ENCODE results near the gene ZBTB16.

Gene ZBTB16

DNA sequence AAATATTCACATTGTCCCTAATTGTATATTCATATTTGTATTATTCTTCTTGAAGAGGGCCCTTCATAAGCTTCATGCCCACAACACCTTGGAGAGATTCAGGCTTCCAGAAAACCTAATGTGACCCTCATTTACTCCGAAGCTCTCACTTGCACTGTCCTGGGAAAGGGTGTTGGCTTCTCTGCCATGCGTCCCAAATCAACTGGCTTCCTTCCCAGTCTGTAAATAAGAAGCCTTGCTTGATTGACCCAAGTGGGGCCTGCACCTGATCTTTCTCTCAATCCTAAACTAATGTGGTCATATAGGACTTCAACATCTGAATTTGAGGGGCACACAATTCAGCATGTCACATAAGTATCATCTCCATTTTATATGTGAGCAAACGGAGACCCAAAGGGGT, 40.5 kb upstream of the ZBTB16 start:
- H3K27me3 ChIP-seq (replicated peaks; ENCODE audit: insufficient read depth, low read length) = no peaks in the 10 kb centered on the region
- H3K4me2 ChIP-seq (ENCODE audit: low read depth, low read length) = no peak overlapping the region
- no peaks in the 10 kb centered on the region for H3K36me3 ChIP-seq (replicated peaks; ENCODE audit: insufficient read depth, low read length)
- H3K4me1 ChIP-seq (ENCODE audit: low read length) = no peaks in the 10 kb centered on the region
- no peaks in the 10 kb centered on the region for H3F3A ChIP-seq (ENCODE audit: insufficient read depth, low read length)
- no peak overlapping the region for H3K4me3 ChIP-seq (ENCODE audit: low read length)
- no peak overlapping the region for H3K27ac ChIP-seq (ENCODE audit: low read length)
- H3K9ac ChIP-seq (ENCODE audit: low read length) = no peak overlapping the region
- H2AFZ ChIP-seq (ENCODE audit: low read length) = no peak overlapping the region
- no peaks in the 10 kb centered on the region for H3K9me2 ChIP-seq (replicated peaks; ENCODE audit: insufficient read depth, low read length)
- H3K79me2 ChIP-seq (ENCODE audit: low read length) = no peaks in the 10 kb centered on the region
- DNase-seq = no peak
- TF ChIP-seq EZH2phosphoT487 (IDR thresholded peaks at IDR 0.05; ENCODE audit: low read length) (no peak), EZH2 (optimal IDR thresholded peaks at IDR 0.05; ENCODE audit: low read depth, low read length) (no peak)
- TF ChIP-seq, protein P1, sequence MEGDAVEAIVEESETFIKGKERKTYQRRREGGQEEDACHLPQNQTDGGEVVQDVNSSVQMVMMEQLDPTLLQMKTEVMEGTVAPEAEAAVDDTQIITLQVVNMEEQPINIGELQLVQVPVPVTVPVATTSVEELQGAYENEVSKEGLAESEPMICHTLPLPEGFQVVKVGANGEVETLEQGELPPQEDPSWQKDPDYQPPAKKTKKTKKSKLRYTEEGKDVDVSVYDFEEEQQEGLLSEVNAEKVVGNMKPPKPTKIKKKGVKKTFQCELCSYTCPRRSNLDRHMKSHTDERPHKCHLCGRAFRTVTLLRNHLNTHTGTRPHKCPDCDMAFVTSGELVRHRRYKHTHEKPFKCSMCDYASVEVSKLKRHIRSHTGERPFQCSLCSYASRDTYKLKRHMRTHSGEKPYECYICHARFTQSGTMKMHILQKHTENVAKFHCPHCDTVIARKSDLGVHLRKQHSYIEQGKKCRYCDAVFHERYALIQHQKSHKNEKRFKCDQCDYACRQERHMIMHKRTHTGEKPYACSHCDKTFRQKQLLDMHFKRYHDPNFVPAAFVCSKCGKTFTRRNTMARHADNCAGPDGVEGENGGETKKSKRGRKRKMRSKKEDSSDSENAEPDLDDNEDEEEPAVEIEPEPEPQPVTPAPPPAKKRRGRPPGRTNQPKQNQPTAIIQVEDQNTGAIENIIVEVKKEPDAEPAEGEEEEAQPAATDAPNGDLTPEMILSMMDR (IDR thresholded peaks at IDR 0.05; ENCODE audit: low read length) = no peak
- H3K9me3 ChIP-seq (replicated peaks; ENCODE audit: insufficient read depth, low read length) = no peaks in the 10 kb centered on the region
- H4K20me1 ChIP-seq (ENCODE audit: insufficient read depth, low read length) = no peaks in the 10 kb centered on the region

DNA sequence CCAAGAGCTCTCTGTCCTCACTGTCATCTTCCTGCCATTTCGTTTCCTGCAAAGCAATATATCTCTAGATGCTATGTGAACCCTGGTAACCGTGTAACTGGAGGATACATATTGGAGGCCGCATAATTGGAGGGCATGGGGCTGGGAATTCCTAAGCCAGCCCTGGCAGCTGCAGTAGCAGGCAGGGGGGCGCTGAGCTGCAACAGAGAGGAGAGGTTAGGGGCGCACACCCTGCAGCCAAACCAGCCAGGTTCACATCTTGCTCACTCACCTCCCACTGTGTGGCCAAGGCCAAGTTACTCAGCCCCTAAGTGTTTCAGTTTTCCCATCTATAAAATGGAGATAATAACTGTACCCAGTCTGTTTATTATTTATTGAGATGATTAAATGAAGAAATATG, 39.9 kb upstream of the ZBTB16 start:
- Histone ChIP-seq H3K36me3 (replicated peaks; ENCODE audit: insufficient read depth, low read length) (no peaks in the 10 kb centered on the region), H3K9me2 (replicated peaks; ENCODE audit: insufficient read depth, low read length) (no peaks in the 10 kb centered on the region), H3K4me2 (ENCODE audit: low read depth, low read length) (no peak overlapping the region), H3K4me3 (ENCODE audit: low read length) (no peak overlapping the region), H3K27me3 (replicated peaks; ENCODE audit: insufficient read depth, low read length) (no peaks in the 10 kb centered on the region), H3F3A (ENCODE audit: insufficient read depth, low read length) (no peaks in the 10 kb centered on the region), H3K27ac (ENCODE audit: low read length) (no peak overlapping the region), H3K79me2 (ENCODE audit: low read length) (no peaks in the 10 kb centered on the region), H4K20me1 (ENCODE audit: insufficient read depth, low read length) (no peaks in the 10 kb centered on the region), H3K9ac (ENCODE audit: low read length) (no peak overlapping the region), H3K4me1 (ENCODE audit: low read length) (no peaks in the 10 kb centered on the region), H2AFZ (ENCODE audit: low read length) (no peak overlapping the region), H3K9me3 (replicated peaks; ENCODE audit: insufficient read depth, low read length) (no peaks in the 10 kb centered on the region)
- DNase-seq = no peak
- no peak for TF ChIP-seq EZH2 (optimal IDR thresholded peaks at IDR 0.05; ENCODE audit: low read depth, low read length)
- TF ChIP-seq, protein P1 (IDR thresholded peaks at IDR 0.05; ENCODE audit: low read length) = no peak
- TF ChIP-seq EZH2phosphoT487 (IDR thresholded peaks at IDR 0.05; ENCODE audit: low read length) = no peak

DNA sequence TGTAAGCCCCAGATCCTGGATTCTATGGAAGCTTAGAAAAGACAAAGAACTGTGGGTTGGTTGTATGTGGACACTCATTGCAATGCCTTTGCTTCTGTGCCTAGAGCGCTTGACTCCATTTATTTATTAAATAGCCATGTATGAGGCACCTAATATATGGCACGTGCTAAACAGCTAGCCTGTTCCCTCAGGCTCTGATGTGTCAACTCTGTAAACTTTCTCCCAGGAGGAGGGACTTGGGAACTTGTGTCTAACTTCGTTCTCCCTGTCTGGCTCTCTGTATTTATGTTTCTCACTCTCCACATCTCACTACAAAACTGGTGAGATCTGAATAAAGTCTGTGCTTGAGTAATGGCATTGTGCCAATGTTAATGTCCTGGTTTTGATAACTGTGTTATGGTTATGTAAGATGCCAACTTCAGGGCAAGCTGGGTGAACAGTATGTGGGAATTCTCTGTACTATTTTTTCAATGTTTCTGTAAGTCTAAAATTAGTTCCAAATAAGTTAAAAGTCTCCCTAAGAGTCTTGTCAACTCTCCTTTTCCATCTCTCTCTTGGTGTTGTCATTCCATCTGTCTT, 34.1 kb upstream of the ZBTB16 start:
- TF ChIP-seq, protein P1 (IDR thresholded peaks at IDR 0.05; ENCODE audit: low read length) = no peak
- TF ChIP-seq EZH2 (optimal IDR thresholded peaks at IDR 0.05; ENCODE audit: low read depth, low read length) (no peak), EZH2phosphoT487 (IDR thresholded peaks at IDR 0.05; ENCODE audit: low read length) (no peak)
- Histone ChIP-seq H3K79me2 (ENCODE audit: low read length) (no peaks in the 10 kb centered on the region), H4K20me1 (ENCODE audit: insufficient read depth, low read length) (no peaks in the 10 kb centered on the region), H3K4me3 (ENCODE audit: low read length) (no peak overlapping the region), H3K4me2 (ENCODE audit: low read depth, low read length) (no peak overlapping the region), H3K36me3 (replicated peaks; ENCODE audit: insufficient read depth, low read length) (no peaks in the 10 kb centered on the region), H3K9me3 (replicated peaks; ENCODE audit: insufficient read depth, low read length) (no peaks in the 10 kb centered on the region), H3K9ac (ENCODE audit: low read length) (no peak overlapping the region), H3K27ac (ENCODE audit: low read length) (no peak overlapping the region), H3F3A (ENCODE audit: insufficient read depth, low read length) (no peaks in the 10 kb centered on the region), H3K27me3 (replicated peaks; ENCODE audit: insufficient read depth, low read length) (no peaks in the 10 kb centered on the region), H2AFZ (ENCODE audit: low read length) (no peak overlapping the region), H3K9me2 (replicated peaks; ENCODE audit: insufficient read depth, low read length) (no peaks in the 10 kb centered on the region), H3K4me1 (ENCODE audit: low read length) (0 out of 2 replicates have a peak, but pooled peaks cover 3% of the 10 kb centered on the region)
- DNase-seq = no peak

Measured in MM.1S (cell line).